ENCODE data around the gene RASGRF2. TPM values are rescaled to one million over a fixed set of nuclear protein-coding genes. Genes with fewer than 3 reads are reported as not detected.
A peak's percentile ranks its signal among the peaks of the same experiment; 100 is the strongest.

Gene RASGRF2
- total RNA-seq, 1 donor: under 0.01 TPM

DNA sequence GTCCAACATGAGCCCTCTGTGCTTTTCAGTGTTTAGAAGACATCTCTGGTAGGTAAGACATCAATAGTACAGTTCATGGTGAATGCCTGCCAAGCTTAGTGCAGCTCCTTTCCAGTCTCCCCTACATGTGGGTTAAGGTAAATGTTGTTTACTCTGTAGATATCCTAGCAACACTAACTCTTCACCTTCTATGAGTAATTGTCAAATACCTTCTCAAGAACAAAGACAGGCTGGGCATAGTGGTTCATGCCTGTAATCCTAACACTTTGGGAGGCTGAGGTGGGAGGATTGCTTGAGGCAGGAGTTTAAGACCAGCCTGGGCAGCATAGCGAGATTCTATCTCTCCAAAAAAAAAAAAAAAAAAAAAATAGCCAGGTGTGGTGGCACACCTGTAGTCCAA is 18.7 kb upstream of the RASGRF2 start:
- DNase-seq (ENCODE audit: low read depth in 2 of 3, low spot score in 2 of 3): no peak

DNA sequence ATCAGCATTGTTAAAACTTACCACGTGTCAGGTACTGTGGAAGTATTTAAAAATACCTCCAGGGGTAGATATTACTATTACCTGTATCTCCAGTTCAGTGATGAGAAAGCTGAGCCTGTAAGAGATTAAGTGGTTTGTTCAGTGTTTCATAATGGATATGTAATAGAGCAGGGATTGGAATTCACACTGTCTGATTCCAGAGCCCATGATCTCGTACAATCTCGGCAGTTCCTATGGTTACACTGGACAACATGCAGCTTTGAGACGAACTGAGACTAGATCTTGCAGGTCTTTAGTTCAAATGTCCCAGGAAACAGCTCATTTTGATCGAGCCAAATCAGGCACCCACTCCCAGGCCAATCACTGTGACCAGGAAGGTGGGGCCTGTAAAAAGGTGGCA is 8.8 kb upstream of the RASGRF2 start:
- no peak for DNase-seq (ENCODE audit: low read depth in 2 of 3, low spot score in 2 of 3)

DNA sequence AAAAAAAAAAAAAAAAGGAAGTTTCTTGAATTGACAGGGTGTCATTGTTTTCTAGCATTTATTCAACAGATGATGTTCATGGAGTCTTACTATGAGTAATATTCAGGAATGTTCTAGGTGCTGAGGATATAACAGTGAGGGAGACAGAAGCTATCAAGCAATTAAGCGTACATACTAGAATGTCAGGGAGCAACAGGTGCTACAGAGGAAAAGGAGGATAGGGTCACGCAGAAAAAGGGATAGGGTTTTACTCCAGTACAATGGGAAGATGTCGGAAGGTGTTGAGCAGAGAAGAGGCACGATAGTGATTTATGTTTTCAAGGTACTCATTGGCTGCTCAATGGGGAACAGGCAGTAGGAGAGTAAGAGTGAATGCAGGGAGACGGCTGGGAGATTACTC is 6.6 kb upstream of the RASGRF2 start:
- DNase-seq (ENCODE audit: low read depth in 2 of 3, low spot score in 2 of 3): no peak

DNA sequence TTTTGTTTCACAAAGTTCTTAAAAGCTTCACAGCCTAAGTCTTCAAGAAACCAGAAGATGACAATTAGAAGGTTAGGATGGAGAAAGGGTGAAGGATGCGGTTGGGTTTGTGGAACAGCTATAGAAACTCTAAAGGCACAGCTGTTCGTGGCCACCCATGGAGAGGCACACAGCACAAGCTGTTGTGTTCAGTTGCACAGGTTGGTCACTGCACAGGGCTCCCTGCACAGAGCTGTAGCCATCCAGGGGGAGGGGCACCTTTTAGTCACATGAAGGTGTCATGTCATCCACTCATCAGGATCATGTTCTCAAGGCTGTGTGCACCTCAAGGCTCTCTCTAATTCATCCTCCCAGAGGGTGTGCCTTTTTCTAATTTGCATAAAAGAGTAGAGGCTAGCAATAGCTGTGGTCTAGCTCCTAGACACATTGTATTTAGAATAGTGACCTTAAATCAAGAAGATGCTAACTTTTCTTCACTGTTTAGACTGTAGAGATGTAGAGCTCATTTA is 5.0 kb upstream of the RASGRF2 start:
- no peak for DNase-seq (ENCODE audit: low read depth in 2 of 3, low spot score in 2 of 3)

DNA sequence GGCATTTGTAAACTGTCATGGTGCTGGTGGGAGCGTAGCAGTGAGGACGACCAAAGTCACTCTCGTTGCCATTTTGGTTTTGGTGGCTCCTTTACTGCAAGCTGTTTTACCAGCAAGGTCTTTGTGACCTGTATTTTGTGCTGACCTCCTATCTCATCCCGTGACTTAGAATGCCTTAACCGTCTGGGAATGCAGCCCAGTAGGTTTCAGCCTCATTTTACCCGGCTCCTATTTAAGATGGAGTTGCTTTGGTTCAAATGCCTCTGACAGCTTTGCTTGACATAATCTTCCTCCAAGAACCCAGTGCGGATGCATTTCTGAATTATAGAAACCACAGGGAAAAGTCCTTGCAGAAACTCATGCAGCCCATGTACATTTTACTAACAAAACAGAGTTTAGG is 3.9 kb upstream of the RASGRF2 start:
- no peak for DNase-seq (ENCODE audit: low read depth in 2 of 3, low spot score in 2 of 3)

DNA sequence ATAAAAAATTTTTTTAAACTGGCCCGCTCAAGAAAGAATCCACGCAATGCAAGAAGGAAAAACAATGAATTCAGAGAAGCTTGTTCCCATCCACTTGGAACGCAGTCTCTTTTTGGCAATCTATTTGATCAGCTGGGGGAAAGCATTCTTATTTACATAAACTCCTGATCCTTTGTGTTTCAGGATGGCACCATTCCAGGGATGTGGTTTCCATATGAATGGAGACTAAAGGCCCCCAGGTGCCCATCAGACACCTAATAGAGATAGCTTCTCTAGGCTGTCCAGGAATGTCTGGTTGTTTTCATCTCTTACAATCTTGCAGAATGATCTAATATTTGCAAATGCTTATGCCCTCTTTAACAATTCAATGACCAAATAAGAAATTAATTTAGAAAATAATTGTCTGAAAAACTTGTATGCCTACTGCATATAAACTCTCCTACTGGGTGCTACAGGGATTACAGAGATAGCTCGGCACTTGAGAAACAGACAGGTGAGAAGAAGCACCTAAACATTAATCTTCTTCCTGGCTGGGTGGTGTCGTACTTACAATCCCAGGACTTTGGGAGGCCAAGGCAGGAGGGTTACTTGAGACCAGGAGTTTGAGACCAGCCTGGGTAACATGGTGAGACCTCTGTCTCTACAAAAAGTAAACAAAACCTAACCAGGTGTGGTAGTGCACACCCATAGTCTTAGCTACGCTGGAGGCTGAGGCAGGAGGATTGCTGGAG is 3.0 kb upstream of the RASGRF2 start:
- no peak for DNase-seq (ENCODE audit: low read depth in 2 of 3, low spot score in 2 of 3)

DNA sequence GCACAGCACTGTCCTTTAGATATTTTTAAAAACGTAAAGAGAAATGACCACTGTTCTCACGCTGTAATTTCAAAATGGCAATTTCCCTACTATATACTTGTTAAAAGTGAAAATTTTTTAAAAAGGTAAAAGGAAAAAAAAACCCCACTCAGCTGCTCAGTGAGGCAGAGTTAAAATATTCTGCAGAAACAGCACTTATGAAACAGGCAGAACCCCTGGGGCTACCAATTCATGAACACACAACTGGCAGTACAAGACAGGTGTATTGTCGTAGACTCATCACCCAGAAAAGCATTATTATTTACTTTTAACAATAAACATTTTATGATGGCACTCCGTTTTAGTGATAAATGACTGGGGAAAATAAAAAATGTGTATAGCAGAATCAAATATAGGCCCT is 1.5 kb upstream of the RASGRF2 start:
- DNase-seq (ENCODE audit: low read depth in 2 of 3, low spot score in 2 of 3): no peak

DNA sequence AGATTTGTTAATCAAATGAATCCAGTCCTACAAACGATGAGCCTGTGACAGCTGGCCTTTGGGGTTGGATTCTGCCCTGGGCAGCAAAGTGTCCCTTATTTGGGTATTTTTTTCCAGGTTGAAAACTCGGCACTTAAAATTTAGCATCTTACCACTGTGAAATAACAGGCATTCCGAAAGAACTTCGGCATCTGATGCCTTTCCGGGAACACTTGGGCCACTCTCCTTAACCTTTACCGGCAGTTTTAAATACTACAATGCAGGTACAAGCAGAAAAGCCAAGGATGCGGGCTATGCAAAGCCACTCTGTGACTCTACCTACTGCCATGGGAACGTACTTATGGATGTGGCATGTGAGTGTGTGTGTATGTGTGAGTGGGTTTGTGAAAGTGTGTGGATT is 1.0 kb upstream of the RASGRF2 start:
- no peak for DNase-seq (ENCODE audit: low read depth in 2 of 3, low spot score in 2 of 3)

DNA sequence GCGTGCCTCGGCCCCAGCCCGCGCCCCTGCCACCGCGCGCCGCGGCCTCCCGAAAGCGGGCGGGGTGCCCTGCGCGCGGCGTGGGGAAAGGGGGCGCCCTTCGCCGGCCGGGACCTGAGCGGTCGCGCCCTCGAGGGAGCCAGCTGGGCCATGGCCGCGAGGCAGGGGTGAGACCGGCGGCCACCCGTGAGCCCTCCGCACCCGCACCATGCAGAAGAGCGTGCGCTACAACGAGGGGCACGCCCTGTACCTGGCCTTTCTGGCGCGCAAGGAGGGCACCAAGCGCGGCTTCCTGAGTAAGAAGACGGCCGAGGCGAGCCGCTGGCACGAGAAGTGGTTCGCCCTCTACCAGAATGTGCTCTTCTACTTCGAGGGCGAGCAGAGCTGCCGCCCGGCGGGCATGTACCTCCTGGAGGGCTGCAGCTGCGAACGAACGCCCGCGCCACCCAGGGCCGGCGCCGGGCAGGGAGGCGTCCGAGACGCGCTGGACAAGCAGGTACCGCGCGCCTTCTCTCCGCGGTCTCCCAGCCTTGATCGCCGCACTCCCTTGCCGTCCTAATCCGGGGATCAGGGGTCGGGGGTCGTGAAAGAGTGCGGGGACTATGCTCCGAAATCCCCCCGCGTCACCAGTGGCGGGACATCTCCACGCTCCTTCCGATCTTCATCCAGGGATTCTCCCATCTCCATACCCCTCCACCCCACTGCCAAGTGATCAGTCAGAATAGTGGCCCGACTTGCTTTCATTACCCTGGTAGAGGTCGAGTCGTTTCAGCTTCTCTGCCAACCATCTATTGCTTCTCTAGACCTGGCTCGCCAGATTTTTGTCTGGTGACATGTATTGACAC is 590 bp downstream of the RASGRF2 start:
- DNase-seq (ENCODE audit: low read depth in 2 of 3, low spot score in 2 of 3): peak; percentile 29 to 38 (median 31)

DNA sequence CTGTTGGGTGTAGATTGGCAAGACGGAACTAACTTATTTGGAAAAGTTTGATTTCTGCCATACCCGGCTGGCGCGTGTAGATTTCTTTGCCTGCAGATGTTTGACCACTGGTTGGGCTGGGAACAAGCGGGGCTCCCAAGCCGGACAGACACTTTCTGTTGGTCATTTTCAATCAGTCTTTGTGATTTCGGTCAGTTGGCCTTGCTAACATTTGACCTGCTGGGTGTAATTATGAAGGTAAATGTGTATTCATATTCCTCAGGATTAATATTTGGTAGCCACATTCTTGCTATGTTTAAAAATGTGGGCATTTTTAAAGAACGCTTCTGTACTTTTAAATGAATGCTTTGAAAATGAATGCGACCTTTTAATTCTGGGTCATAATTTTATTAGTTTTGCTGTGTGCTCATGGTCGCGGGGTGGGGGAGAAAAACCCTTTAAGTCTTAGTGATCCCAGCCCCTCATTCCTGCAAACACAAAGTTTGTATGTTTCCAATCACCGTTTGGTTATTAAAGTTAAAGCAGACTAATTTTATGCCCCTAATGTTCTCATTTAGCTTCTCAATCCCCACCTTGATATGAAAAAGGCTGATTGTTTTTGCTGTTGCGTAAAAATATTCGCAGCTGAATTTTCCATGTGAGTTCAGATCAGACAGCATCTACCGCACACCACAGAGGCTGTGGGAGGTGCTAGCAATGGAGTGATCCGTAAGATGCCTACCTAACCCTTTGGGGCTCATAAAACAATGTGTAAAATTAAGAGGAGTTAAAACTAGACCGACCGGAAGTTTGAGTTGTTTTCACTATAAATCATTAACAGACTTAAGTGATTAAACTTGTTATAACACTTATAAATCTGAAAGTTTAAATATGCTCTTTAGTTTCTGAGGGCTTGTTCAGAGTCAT is 1.5 kb downstream of the RASGRF2 start:
- DNase-seq (ENCODE audit: low read depth in 2 of 3, low spot score in 2 of 3): peak in 1 of 3 donors; percentile 21

DNA sequence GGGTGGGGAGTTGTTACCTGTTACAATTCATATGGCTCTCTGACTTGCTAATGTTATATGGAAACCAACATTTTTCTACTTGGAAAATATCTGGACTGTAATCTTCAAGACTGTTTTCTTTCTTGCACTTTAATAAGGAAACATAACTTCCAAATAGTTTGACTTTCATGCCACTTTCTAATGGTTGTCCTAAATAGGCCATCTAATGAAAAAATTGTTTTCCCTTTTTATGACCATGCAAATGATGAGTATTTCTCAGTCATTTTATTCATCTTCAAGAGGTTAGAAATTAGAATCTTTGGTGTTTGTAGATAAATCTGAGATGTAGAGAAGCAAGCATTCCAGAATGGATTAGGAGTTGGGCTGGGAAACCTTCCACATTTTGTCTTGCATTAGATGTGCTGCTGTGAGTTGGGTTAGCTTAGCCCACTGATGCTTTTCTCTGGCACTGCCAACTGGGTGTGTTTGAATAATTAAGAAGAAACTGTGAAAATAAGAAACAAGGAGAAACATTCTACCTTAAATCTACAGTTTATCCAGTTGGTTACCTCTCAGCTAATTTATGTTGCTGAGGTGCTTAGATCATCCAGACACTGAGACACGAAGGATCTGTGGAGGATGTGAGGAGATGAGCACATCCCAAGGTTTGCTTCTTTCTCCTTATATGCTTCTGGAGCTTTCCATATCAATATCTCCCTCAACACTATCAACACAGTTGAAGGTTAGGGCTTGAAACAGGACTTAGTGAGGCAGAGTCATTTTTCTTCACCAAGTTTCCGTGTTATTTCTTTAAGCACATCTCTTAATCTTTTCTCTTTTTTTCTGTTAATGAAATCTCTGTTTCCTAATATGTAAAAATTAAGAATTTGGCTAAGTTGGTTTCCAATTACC is 2.7 kb downstream of the RASGRF2 start:
- no peak for DNase-seq (ENCODE audit: low read depth in 2 of 3, low spot score in 2 of 3)

DNA sequence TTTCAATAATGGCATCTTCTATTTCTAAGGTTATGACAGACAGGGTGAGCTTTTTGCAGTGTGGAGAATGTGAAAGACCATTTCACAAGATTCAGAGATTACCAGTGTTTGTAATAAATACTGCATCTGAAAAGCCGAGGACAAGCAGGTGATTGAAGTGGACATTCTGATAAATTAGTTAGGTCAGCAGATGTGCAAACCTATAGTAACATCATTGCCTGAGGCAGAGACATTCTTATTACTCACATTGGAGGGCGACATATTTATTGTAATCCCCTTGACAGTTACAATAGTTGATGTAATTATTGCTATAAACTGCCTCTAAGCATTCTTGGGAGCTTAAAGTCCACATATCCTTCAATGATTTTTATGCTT is 3.3 kb downstream of the RASGRF2 start:
- DNase-seq (ENCODE audit: low read depth in 2 of 3, low spot score in 2 of 3): no peak

DNA sequence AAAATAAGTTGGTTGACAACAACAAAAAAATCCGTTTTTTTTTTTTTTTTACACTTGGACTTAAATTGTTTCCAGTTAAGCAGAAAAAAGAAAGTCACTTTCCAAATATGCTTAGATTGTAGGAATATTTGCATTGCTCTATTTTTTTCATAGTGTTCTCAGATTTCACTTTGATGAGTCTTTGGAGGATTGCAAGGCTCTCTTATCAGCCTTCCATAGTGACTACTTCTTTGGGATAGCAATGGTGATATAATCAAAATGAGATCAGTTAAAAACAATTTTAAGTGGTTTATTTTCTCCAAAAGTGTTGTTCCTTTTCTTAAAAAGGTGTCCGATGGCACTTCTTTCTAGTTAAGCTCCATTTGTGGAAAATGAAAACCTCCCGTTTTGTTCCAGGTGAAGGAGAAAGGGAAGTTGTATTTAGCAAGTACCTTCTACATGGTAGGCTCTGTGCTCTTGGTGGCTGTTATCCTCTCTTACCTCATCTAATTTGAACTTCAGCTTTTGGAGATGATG is 3.9 kb downstream of the RASGRF2 start:
- no peak for DNase-seq (ENCODE audit: low read depth in 2 of 3, low spot score in 2 of 3)

DNA sequence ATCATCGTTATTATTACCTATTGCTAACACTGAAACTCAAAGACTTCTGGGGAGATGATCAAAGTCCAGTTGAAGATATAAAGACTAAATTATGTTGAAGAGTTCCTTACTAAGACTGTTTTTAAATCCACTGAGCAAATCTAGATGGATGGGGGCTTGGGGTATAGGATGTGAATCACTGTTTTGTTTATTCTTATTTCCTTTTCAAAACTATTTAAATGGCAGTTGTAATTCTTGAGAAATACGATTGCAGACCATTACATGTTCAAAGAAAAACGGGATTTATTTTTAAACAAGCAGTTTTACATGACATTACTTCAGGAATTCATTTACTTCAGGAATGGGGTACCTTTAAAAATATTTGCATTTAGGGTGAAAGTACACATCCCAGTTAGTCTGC is 4.3 kb downstream of the RASGRF2 start:
- no peak for DNase-seq (ENCODE audit: low read depth in 2 of 3, low spot score in 2 of 3)

DNA sequence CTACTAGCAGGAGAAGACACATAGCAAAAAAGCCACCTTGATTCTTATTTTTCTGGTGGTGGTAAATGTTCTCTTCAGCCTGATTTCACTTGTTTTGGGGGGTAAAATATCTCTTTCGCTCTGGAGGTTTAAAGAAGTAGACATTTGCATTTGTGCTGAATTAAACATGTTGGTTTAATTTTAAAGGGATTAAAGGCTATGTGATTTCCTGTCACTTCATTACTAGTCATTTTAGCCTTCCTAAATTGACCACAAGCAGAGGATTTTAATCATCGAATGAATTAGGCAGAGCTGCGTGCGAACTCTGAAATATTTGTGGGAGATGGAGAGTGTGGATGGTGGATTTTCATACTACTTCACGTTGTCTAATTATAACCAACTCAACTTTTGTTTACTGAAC is 4.8 kb downstream of the RASGRF2 start:
- no peak for DNase-seq (ENCODE audit: low read depth in 2 of 3, low spot score in 2 of 3)

DNA sequence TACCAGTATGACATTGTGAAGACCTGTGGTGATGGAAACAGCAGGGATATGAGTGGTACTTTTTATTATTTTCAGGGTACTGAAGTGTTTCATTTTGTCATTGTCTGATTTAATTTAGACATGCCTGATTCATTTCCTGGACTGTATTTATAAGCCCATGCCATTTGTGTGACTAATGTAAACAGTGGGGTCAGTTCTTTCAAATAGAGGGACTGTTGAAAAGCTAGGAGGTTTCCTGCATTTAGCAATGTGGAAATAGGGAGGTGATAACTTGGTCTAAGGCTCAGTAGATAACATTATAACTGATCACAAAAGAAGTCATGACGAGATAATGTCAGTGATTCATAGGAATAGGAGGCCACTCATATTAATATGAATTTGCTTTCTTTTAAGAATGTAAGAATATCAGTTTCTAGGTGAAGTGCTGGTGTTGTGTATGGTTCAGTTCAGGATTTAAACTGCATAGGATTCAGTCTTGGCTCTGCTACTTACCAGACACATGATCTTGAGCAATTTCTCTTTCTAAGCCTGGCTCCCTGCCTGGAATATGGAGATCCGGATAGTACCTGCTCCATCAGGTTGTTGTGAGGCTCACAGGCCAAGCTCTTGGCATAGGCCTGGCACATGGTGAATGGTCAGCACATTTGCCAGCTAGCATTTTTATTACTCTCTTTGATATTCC is 7.5 kb downstream of the RASGRF2 start:
- DNase-seq (ENCODE audit: low read depth in 2 of 3, low spot score in 2 of 3): no peak

DNA sequence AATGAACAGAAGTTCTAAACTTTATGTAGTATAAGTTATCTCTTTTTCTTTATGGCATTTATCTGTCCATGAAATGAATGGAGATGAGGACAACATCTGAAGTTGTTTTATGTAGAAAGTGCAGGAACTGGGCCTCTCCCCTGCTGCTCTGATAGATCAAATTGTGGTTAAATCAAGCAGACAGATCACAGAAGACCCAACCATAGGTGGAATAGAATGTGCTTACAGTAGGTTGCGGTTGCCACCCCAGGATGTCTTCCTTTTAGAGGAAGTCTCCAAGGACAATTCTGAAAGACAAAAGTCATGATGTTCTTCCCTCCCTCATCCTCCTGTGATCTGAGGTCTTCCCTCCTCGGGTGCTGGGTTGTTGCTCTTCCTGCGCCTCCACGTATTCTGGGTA is 12.9 kb downstream of the RASGRF2 start:
- DNase-seq (ENCODE audit: low read depth in 2 of 3, low spot score in 2 of 3): no peak

DNA sequence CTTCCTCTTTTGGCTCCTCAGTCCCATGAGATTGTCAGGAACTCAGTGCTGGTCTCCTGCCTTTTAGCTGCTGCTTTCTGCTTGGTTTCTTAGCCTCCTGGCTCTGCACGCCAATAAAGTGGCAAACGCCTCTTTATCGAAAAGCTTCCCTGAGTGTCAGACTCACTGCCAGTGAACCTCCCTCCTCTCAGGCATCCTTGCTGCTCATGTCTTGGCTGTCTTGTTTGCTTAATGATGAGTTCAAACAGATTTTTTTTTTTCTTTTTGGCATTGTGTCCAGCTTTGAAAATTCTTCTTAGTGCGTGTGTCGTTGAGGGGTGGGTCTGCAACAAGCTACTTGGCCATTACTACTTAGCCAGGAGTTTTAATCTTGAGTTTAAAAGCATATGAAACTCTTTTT is 14.9 kb downstream of the RASGRF2 start:
- DNase-seq (ENCODE audit: low read depth in 2 of 3, low spot score in 2 of 3): no peak

DNA sequence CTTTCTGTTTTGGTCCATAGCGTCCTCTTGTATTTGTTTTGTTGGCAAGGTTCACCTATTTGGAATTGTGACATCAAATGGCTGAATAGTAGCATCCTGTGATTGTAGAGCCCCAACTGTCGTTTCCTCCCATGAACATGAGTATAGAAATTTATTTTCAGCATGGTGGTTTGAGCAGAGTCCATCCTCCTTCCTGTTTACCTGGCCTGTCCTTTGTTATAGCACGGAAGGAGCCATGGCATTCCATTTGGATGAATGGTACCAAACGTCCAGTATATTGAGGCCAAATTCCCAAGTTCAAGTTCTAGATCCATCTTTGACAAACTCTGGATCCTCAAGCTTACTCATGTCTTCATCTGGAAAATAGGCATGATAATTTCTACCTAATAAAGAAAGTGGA is 16.8 kb downstream of the RASGRF2 start:
- DNase-seq (ENCODE audit: low read depth in 2 of 3, low spot score in 2 of 3): no peak
